Measurements from ENCODE around the gene KSR1.
"Not testable (repeated sequence)": the region's sequence is repeated elsewhere in the genome, so short reads cannot be mapped to it uniquely, and the experiment has no call there.

KSR1 gene

GRCh38 chr17:27455914-27456680 is at the start of gene KSR1:
KSR1 (plus strand) TSS chr17:27456448; CDS start chr17:27456644, 196 bp downstream.
- peak; percentile 76 to 83 for DNase-seq (ENCODE audit: low read depth in 2 of 2)

- no peak for DNase-seq (ENCODE audit: low read depth in 2 of 2)
Measured at GRCh38 chr17:27407916-27408864, 48.1 kb upstream of the KSR1 start.

- DNase-seq (ENCODE audit: low read depth in 2 of 2) = no peak
Measured at GRCh38 chr17:27408891-27409290, 47.4 kb upstream of the KSR1 start.

- DNase-seq (ENCODE audit: low read depth in 2 of 2) = not testable (repeated sequence)
Measured at GRCh38 chr17:27412158-27412557, 44.1 kb upstream of the KSR1 start.

- DNase-seq (ENCODE audit: low read depth in 2 of 2) = no peak
Measured at GRCh38 chr17:27413315-27413714, 42.9 kb upstream of the KSR1 start.

- DNase-seq (ENCODE audit: low read depth in 2 of 2) = no peak
Measured at GRCh38 chr17:27413792-27414191, 42.5 kb upstream of the KSR1 start.

GRCh38 chr17:27414271-27414670 is 42.0 kb upstream of the KSR1 start:
- no peak for DNase-seq (ENCODE audit: low read depth in 2 of 2)

GRCh38 chr17:27414694-27415093 is 41.6 kb upstream of the KSR1 start:
- DNase-seq (ENCODE audit: low read depth in 2 of 2) = no peak

- no peak for DNase-seq (ENCODE audit: low read depth in 2 of 2)
Measured at GRCh38 chr17:27415120-27415795, 41.0 kb upstream of the KSR1 start.

- no peak for DNase-seq (ENCODE audit: low read depth in 2 of 2)
Measured at GRCh38 chr17:27417596-27418365, 38.5 kb upstream of the KSR1 start.

GRCh38 chr17:27418366-27418615 is 38.0 kb upstream of the KSR1 start:
- no peak for DNase-seq (ENCODE audit: low read depth in 2 of 2)

- DNase-seq (ENCODE audit: low read depth in 2 of 2) = no peak
Measured at GRCh38 chr17:27419156-27419555, 37.1 kb upstream of the KSR1 start.

GRCh38 chr17:27420211-27420950 is 35.9 kb upstream of the KSR1 start:
- no peak for DNase-seq (ENCODE audit: low read depth in 2 of 2)

- DNase-seq (ENCODE audit: low read depth in 2 of 2) = no peak
Measured at GRCh38 chr17:27421111-27421510, 35.1 kb upstream of the KSR1 start.

- DNase-seq (ENCODE audit: low read depth in 2 of 2) = not testable (repeated sequence)
Measured at GRCh38 chr17:27421626-27422025, 34.6 kb upstream of the KSR1 start.

GRCh38 chr17:27422601-27423000 is 33.6 kb upstream of the KSR1 start:
- no peak for DNase-seq (ENCODE audit: low read depth in 2 of 2)

GRCh38 chr17:27423651-27424050 is 32.6 kb upstream of the KSR1 start:
- DNase-seq (ENCODE audit: low read depth in 2 of 2) = no peak

GRCh38 chr17:27424516-27424915 is 31.7 kb upstream of the KSR1 start:
- DNase-seq (ENCODE audit: low read depth in 2 of 2) = no peak

- no peak for DNase-seq (ENCODE audit: low read depth in 2 of 2)
Measured at GRCh38 chr17:27424941-27425340, 31.3 kb upstream of the KSR1 start.

GRCh38 chr17:27425571-27425970 is 30.7 kb upstream of the KSR1 start:
- DNase-seq (ENCODE audit: low read depth in 2 of 2) = not testable (repeated sequence)

GRCh38 chr17:27425991-27426390 is 30.3 kb upstream of the KSR1 start:
- DNase-seq (ENCODE audit: low read depth in 2 of 2) = no peak
